Measurements from ENCODE around the gene KLKB1.

- peak; percentile 75 for TF ChIP-seq CTCF (IDR thresholded peaks at IDR 0.05)
- TF ChIP-seq ZFX (IDR thresholded peaks at IDR 0.05; ENCODE audit: borderline replicate concordance) = no peak
Measured at GRCh38 chr4:186297013-186297645, 69.8 kb downstream of the KLKB1 start.
